ENCODE data around the gene DLG5. TPM values are rescaled to one million over a fixed set of nuclear protein-coding genes. Genes with fewer than 3 reads are reported as not detected.

The DLG5 gene
- polyA plus RNA-seq, 4 donors, result 38.2 to 42.0 (median 40.2) TPM

- DNase-seq (ENCODE audit: low read depth in 4 of 4, low spot score in 3 of 4), result no peak
Observed at GRCh38 chr10:77872947-77873535, 53.5 kb downstream of the DLG5 start.

- no peak for DNase-seq (ENCODE audit: low read depth in 4 of 4, low spot score in 3 of 4)
Observed at GRCh38 chr10:77872151-77872946, 54.2 kb downstream of the DLG5 start.

- DNase-seq (ENCODE audit: low read depth in 4 of 4, low spot score in 3 of 4), result no peak
Observed at GRCh38 chr10:77869626-77870420, 56.7 kb downstream of the DLG5 start.

- DNase-seq (ENCODE audit: low read depth in 4 of 4, low spot score in 3 of 4), result no peak
Observed at GRCh38 chr10:77868523-77868922, 58.0 kb downstream of the DLG5 start.

GRCh38 chr10:77867124-77867719 lies 59.3 kb downstream of the DLG5 start:
- DNase-seq (ENCODE audit: low read depth in 4 of 4, low spot score in 3 of 4), result no peak

GRCh38 chr10:77866598-77866997 lies 60.0 kb downstream of the DLG5 start:
- DNase-seq (ENCODE audit: low read depth in 4 of 4, low spot score in 3 of 4), result no peak

- no peak for DNase-seq (ENCODE audit: low read depth in 4 of 4, low spot score in 3 of 4)
Observed at GRCh38 chr10:77865580-77866324, 60.8 kb downstream of the DLG5 start.

GRCh38 chr10:77864151-77864851 lies 62.3 kb downstream of the DLG5 start:
- no peak for DNase-seq (ENCODE audit: low read depth in 4 of 4, low spot score in 3 of 4)

GRCh38 chr10:77863446-77863845 lies 63.1 kb downstream of the DLG5 start:
- no peak for DNase-seq (ENCODE audit: low read depth in 4 of 4, low spot score in 3 of 4)

GRCh38 chr10:77862595-77862994 lies 64.0 kb downstream of the DLG5 start:
- DNase-seq (ENCODE audit: low read depth in 4 of 4, low spot score in 3 of 4), result no peak

- DNase-seq (ENCODE audit: low read depth in 4 of 4, low spot score in 3 of 4), result no peak
Observed at GRCh38 chr10:77861366-77861765, 65.2 kb downstream of the DLG5 start.

- no peak for DNase-seq (ENCODE audit: low read depth in 4 of 4, low spot score in 3 of 4)
Observed at GRCh38 chr10:77859865-77860282, 66.7 kb downstream of the DLG5 start.

GRCh38 chr10:77859200-77859864 lies 67.2 kb downstream of the DLG5 start:
- no peak for DNase-seq (ENCODE audit: low read depth in 4 of 4, low spot score in 3 of 4)

- no peak for DNase-seq (ENCODE audit: low read depth in 4 of 4, low spot score in 3 of 4)
Observed at GRCh38 chr10:77857272-77857671, 69.3 kb downstream of the DLG5 start.

- DNase-seq (ENCODE audit: low read depth in 4 of 4, low spot score in 3 of 4), result no peak
Observed at GRCh38 chr10:77856566-77856965, 70.0 kb downstream of the DLG5 start.

GRCh38 chr10:77855404-77856155 lies 71.0 kb downstream of the DLG5 start:
- no peak for DNase-seq (ENCODE audit: low read depth in 4 of 4, low spot score in 3 of 4)

GRCh38 chr10:77854115-77854514 lies 72.4 kb downstream of the DLG5 start:
- no peak for DNase-seq (ENCODE audit: low read depth in 4 of 4, low spot score in 3 of 4)

GRCh38 chr10:77853256-77853655 lies 73.3 kb downstream of the DLG5 start:
- no peak for DNase-seq (ENCODE audit: low read depth in 4 of 4, low spot score in 3 of 4)

All from right renal pelvis (tissue), 4 donors.